Measurements from ENCODE around the gene RPTN. TPM values are rescaled to one million over a fixed set of nuclear protein-coding genes. Genes with fewer than 3 reads are reported as not detected.

The RPTN gene
- polyA plus RNA-seq, 1 experiment = not detected

DNA sequence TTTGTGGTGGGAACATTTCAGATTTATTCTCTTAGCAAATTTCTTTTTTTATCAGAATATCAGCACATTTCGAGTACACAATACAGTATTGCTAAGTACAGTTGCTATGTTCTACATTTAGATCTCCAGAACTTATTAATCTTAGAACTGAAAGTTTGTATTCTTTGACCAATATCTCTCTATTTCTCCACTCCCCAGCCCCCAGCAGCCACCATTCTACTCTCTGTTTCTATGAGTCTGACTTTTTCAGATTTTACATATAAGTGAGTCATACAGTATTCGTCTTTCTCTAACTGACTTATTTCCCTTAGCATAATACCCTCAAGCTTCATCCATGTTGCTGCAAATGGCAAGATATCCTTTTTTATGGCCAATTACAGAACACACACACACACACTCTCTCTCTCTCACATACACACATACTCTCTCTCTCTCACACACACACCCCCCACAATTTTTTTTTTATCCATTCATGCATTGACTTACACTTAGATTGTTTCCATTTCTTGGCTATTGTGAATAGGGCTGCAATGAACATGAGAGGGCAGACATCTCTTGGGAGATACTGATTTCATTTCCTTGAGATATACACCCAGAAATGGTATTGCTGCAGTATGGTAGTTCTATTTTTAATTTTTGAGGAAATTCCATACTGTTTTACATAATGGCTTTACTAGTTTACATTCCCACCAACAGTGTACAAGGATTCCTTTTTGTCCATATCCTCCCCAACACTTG lies 15.7 kb downstream of the RPTN start:
- POLR2A ChIA-PET = no interaction called here
- CTCF ChIA-PET = interaction anchor here (1.0 to 1.1 kb wide), 2 partner anchors 42 to 315 kb away, joined by 3 to 5 read pairs; no protein-coding TSS in a partner anchor
- H3K27ac ChIP-seq (ENCODE audit: low read depth, low read length) = no peak overlapping the region
- peaks cover 2% of the 10 kb centered on the region for H3K27me3 ChIP-seq (ENCODE audit: control insufficient read depth, insufficient read depth, low read length)
- H3K4me3 ChIP-seq (ENCODE audit: low read depth, low read length) = no peak overlapping the region
- TF ChIP-seq, protein P1, sequence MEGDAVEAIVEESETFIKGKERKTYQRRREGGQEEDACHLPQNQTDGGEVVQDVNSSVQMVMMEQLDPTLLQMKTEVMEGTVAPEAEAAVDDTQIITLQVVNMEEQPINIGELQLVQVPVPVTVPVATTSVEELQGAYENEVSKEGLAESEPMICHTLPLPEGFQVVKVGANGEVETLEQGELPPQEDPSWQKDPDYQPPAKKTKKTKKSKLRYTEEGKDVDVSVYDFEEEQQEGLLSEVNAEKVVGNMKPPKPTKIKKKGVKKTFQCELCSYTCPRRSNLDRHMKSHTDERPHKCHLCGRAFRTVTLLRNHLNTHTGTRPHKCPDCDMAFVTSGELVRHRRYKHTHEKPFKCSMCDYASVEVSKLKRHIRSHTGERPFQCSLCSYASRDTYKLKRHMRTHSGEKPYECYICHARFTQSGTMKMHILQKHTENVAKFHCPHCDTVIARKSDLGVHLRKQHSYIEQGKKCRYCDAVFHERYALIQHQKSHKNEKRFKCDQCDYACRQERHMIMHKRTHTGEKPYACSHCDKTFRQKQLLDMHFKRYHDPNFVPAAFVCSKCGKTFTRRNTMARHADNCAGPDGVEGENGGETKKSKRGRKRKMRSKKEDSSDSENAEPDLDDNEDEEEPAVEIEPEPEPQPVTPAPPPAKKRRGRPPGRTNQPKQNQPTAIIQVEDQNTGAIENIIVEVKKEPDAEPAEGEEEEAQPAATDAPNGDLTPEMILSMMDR (IDR thresholded peaks at IDR 0.05; ENCODE audit: low read depth, low read length) = no peak
- no peak for DNase-seq (ENCODE audit: low read depth, low spot score)
- H3K9me3 ChIP-seq (ENCODE audit: control insufficient read depth, insufficient read depth, low read length) = peaks cover 8% of the 10 kb centered on the region

DNA sequence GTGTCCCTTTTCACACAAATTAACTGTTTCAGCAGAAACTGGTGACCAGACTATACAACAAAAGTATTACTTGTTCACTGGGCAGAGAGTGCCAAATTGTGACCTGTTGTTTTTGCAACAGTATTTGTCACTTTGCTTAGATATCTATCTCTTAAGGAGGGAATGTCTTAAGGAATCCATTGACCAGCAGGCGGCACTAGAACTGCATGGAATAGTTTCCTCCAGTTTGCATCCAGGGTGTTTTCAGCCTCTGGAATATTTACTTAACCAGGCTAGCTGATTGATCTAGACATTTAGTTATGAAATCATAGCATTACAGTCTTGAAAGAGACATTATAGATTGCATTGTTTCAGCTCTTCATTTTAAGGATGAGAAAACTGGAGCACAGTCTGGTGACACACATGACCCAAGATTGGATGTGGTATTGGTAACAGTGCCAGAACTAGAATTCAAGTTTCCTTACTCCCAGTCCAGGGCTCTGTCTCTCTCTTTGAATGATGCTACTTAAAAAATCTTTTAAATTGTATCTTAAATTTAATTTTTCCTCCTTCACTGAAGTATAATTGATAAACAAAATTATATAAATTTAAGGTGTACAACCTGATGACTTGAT lies 16.9 kb downstream of the RPTN start:
- H3K4me3 ChIP-seq (ENCODE audit: low read depth, low read length) = no peak overlapping the region
- TF ChIP-seq, protein P1 (IDR thresholded peaks at IDR 0.05; ENCODE audit: low read depth, low read length) = peak; percentile 77
- H3K27ac ChIP-seq (ENCODE audit: low read depth, low read length) = no peak overlapping the region
- H3K9me3 ChIP-seq (ENCODE audit: control insufficient read depth, insufficient read depth, low read length) = no peaks in the 10 kb centered on the region; the same call in 1 of the 2 replicates
- DNase-seq (ENCODE audit: low read depth, low spot score) = no peak
- H3K27me3 ChIP-seq (ENCODE audit: control insufficient read depth, insufficient read depth, low read length) = peaks cover 2% of the 10 kb centered on the region
- POLR2A ChIA-PET = no interaction called here
- CTCF ChIA-PET = interaction anchor here (1.0 to 3.0 kb wide), 12 partner anchors 9 to 317 kb away, joined by 3 to 36 read pairs (median 4); no protein-coding TSS in a partner anchor

DNA sequence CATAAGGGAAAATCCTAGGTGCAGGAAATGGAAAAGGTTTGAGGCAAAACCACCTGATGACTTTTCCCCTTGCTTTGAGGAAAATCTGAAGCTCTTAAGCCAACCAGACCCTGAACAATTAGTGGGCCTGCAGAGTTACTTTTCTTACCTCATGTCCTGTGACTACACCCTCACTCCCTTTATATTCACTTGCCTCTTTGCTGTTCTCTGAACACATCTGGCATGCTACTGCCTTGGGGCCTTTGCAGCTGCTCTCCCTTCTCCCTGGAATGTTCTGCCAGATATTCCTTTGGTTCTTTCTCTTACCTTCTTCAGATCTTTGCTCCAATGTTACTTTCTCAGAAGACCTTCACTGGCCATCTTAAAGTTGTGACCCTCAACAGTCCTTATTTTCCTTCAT lies 21.8 kb downstream of the RPTN start:
- ChIA-PET POLR2A (no interaction called here), CTCF (no interaction called here)
- H3K4me3 ChIP-seq (ENCODE audit: low read depth, low read length) = no peak overlapping the region
- DNase-seq (ENCODE audit: low read depth, low spot score) = no peak
- H3K27me3 ChIP-seq (ENCODE audit: control insufficient read depth, insufficient read depth, low read length) = no peaks in the 10 kb centered on the region
- H3K9me3 ChIP-seq (ENCODE audit: control insufficient read depth, insufficient read depth, low read length) = no peaks in the 10 kb centered on the region
- no peak overlapping the region for H3K27ac ChIP-seq (ENCODE audit: low read depth, low read length)
- TF ChIP-seq, protein P1 (IDR thresholded peaks at IDR 0.05; ENCODE audit: low read depth, low read length) = no peak

DNA sequence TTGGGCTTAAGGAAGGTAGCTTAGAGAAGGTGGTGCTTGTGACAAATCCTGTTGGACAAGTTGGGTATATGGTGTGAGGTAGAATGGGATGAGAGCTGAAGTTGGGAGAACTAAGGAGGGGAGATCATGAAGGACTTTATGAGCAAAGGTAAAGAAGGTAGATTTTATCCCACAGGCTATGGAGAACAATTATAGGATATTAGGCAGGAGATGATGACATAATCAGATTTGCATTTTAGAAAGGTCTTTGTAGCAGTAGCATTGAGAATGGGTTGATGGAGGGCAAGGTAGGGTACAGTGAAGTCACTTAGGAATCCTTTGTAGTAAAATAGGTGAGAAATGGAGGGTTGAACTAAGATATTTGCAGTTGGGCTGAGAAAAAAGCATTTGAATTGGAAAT lies 28.8 kb downstream of the RPTN start:
- DNase-seq (ENCODE audit: low read depth, low spot score) = no peak
- H3K27me3 ChIP-seq (ENCODE audit: control insufficient read depth, insufficient read depth, low read length) = no peaks in the 10 kb centered on the region
- ChIA-PET POLR2A (no interaction called here), CTCF (no interaction called here)
- TF ChIP-seq, protein P1 (IDR thresholded peaks at IDR 0.05; ENCODE audit: low read depth, low read length) = no peak
- H3K9me3 ChIP-seq (ENCODE audit: control insufficient read depth, insufficient read depth, low read length) = no peaks in the 10 kb centered on the region
- H3K4me3 ChIP-seq (ENCODE audit: low read depth, low read length) = no peak overlapping the region
- no peak overlapping the region for H3K27ac ChIP-seq (ENCODE audit: low read depth, low read length)

DNA sequence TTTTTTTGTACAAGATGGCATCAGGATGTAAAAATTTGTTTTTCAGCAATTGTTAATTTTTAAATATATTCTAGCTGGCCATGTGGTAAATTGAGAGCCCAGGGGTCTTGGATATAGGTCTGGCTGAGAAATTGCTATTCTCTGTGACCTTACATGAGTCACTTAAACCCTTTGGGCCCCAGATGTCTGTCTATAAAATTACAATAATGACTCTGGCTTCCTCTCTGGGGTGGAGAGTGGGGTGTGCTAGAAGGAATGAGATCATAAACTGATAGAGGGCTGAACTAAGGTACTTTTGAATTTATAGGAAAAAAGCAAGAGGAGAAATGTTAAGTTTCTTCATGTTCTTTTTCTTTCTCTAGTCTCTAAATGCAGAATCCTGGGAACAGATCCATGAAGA lies 31.4 kb downstream of the RPTN start:
- Histone ChIP-seq H3K9me3 (ENCODE audit: control insufficient read depth, insufficient read depth, low read length) (no peaks in the 10 kb centered on the region), H3K27me3 (ENCODE audit: control insufficient read depth, insufficient read depth, low read length) (no peaks in the 10 kb centered on the region), H3K27ac (ENCODE audit: low read depth, low read length) (no peak overlapping the region), H3K4me3 (ENCODE audit: low read depth, low read length) (no peak overlapping the region)
- TF ChIP-seq, protein P1 (IDR thresholded peaks at IDR 0.05; ENCODE audit: low read depth, low read length) = no peak
- ChIA-PET CTCF (no interaction called here), POLR2A (no interaction called here)
- no peak for DNase-seq (ENCODE audit: low read depth, low spot score)

Data from AG04450 (cell line).